Retinal pigment epithelial cell (primary cell): ENCODE results near the gene GNB4.

Source experiments
- DNase-seq: peaks from one replicate; pipeline ENCODE4 v3.0.0-alpha.2; 2010; ENCODE audit warnings: low read depth
- H3K4me3 ChIP-seq: 2 replicates; pipeline ENCODE4 v1.5.1; 2011; ENCODE audit warnings: mild to moderate bottlenecking, low read length, control low read depth, moderate library complexity
- TF ChIP-seq, protein P1 (sequence below): conservative IDR thresholded peaks from 2 replicates; pipeline ENCODE4 v1.5.1; 2011; ENCODE audit warnings: low read depth, low read length, control low read depth, inconsistent platforms

Gene GNB4

DNA sequence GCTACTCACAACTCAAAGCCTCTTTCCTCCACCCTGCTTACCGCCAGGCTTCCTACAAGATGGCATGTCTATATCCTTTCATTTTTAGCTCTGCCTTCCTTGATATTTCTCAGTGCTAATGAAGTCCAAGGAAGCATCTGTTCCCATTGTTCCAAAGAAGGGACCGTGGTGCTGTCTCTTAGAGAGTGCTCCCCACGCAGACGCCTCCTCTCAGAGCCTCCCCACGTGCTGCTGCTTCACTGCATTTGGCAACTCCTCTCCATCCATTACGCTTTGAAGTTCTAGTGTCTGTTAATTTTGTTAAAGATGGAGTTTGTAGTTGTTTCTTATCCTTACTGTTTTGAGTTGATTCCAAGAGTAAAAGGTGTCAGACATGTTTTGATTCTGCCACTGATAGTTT lies 26.2 kb downstream of the GNB4 start:
- TF ChIP-seq, protein P1, sequence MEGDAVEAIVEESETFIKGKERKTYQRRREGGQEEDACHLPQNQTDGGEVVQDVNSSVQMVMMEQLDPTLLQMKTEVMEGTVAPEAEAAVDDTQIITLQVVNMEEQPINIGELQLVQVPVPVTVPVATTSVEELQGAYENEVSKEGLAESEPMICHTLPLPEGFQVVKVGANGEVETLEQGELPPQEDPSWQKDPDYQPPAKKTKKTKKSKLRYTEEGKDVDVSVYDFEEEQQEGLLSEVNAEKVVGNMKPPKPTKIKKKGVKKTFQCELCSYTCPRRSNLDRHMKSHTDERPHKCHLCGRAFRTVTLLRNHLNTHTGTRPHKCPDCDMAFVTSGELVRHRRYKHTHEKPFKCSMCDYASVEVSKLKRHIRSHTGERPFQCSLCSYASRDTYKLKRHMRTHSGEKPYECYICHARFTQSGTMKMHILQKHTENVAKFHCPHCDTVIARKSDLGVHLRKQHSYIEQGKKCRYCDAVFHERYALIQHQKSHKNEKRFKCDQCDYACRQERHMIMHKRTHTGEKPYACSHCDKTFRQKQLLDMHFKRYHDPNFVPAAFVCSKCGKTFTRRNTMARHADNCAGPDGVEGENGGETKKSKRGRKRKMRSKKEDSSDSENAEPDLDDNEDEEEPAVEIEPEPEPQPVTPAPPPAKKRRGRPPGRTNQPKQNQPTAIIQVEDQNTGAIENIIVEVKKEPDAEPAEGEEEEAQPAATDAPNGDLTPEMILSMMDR, result no peak
- no peak overlapping the region for H3K4me3 ChIP-seq
- DNase-seq, result no peak

DNA sequence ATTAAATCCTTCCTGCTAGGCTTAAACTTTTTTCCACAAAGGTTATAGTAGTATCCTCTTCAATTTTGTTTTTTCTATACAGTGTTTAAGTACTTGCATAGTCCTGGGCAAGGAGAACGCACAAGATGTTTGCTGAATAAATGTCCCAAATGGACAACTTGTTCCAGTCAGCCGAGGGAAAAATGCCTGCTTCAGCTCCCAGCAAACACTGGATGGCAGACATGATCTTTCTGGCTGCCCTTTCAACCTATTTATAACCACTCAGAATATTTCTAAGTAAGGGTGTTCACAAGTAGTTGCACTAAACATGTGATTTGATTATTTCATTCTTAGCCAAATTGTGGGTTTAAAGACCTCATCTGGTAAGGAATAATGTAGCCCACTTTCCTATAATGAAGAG lies 29.8 kb downstream of the GNB4 start:
- H3K4me3 ChIP-seq, result no peak overlapping the region
- TF ChIP-seq, protein P1, result peak; percentile 65
- no peak for DNase-seq

DNA sequence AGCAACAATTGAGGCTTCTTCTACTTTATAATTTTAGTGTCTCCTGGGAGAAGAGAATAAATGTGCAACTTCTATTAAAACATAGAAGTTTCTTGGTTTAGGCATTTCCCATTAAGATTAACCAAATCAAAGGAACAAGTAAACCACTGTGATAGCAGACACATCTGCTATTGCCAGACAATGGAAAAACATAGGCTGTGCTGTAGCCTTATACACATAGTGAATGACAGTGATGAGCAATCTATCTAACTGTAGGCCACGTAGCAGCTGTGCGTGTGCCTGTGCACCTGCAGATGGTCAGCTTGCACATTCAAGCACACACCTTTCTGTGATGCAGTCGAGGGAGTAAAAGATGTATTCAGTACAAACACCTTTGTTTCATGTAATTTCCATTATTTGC lies 32.7 kb downstream of the GNB4 start:
- no peak overlapping the region for H3K4me3 ChIP-seq
- TF ChIP-seq, protein P1, result no peak
- no peak for DNase-seq

DNA sequence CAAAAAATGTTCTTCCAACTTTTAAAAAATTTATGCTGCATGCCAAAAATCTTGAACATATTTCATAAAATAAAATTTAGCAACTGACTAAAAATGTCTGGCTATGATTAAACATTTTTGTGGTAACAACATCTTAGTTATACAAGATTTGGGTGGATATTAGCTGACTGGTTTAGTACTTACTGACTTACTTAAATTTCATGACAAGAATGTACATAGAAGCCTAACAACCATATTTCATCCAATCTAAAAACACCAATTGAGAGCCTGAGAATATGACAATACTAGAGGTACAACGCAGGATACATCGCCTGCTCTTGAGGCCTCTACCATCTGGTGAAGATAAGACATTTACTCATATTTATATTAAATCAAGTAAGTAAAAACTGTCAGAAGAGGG lies 34.6 kb downstream of the GNB4 start:
- no peak for DNase-seq

DNA sequence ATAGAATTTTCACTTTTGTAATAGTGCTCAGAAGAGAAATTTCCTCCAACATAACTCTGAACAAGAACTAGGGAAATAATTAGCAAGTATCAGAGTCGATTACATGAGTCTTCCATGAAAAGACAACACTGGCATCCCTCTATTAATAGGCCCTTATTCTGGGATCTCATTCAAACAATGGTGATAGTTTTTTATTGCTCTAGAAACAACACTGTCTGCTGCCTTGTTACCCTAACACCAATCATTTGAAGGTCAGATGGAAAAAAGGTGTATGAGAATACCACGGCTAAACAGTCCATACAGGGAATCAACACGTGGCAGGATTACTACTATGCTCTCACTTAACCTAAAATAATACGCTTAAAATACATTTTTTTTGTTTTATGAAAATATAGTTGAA lies 35.9 kb downstream of the GNB4 start:
- no peak for DNase-seq
- no peak overlapping the region for H3K4me3 ChIP-seq
- TF ChIP-seq, protein P1, result no peak

More for the DNA sequence above, 34.6 kb downstream of the GNB4 start:
- no peak overlapping the region for H3K4me3 ChIP-seq
- TF ChIP-seq, protein P1, result no peak

DNA sequence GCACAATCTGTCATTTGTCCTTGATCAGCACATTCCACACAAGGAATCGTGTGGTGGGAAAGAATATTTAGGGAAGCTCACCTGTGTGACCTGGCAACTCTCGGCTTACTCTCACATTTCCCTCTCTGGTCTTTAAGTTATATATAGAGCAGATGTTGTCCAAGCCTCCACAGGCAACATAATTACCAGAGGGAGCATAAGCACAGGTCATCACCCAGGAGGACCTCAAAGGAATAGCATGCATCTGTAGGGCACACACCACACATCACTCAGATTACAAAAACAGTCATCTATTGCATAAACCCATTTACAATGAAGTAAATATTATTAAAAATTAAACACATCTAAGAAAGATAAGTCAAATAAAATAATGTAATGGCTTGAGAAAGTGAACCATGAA lies 36.5 kb downstream of the GNB4 start:
- no peak overlapping the region for H3K4me3 ChIP-seq
- TF ChIP-seq, protein P1, result no peak
- DNase-seq, result no peak

DNA sequence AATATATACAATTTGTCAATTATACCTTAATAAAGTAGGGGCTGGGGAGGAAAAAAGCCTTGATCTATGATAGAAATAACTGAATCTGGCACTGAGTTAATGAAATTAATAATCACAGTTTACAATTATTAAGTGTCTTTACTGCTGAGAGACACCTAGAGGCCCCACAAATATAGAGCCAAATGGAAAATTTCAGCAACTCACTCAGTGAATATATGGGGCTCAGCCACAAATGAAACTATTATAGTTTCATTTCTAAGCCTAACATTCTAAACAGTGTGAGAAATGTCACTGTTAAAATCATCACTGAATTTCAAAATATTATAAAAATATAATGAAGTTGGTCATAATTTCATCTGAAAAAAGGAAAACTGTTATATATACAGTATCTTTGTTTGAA lies 40.3 kb downstream of the GNB4 start:
- H3K4me3 ChIP-seq, result no peak overlapping the region
- no peak for DNase-seq
- TF ChIP-seq, protein P1, result no peak
